GM12875 (cell line): ENCODE data around the gene B3GALT6.
A peak's percentile ranks its signal among the peaks of the same experiment; 100 is the strongest.

ENCODE experiments used
- H3K4me3 ChIP-seq: one replicate; pipeline ENCODE4 v1.5.1; 2011; ENCODE audit warnings: low read depth, low read length, control low read depth
- CTCF ChIP-seq: IDR thresholded peaks from 2 replicates; pipeline ENCODE4 v1.5.1; 2011; ENCODE audit warnings: low read depth, mild to moderate bottlenecking, control low read depth, inconsistent platforms, low read length, moderate library complexity, borderline replicate concordance; ENCODE audit not compliant: insufficient read depth

Gene B3GALT6

GRCh38 chr1:1203561-1204424, 28.2 kb upstream of the B3GALT6 start:
- no peak for TF ChIP-seq CTCF
- H3K4me3 ChIP-seq: no peak overlapping the region

- TF ChIP-seq CTCF: no peak
Measured at GRCh38 chr1:1204425-1204920, 27.6 kb upstream of the B3GALT6 start.

GRCh38 chr1:1204998-1205768, 26.9 kb upstream of the B3GALT6 start:
- TF ChIP-seq CTCF: no peak
- no peak overlapping the region for H3K4me3 ChIP-seq

More at GRCh38 chr1:1204425-1204920, 27.6 kb upstream of the B3GALT6 start:
- no peak overlapping the region for H3K4me3 ChIP-seq

- no peak for TF ChIP-seq CTCF
- peak overlapping the region; percentile 26 for H3K4me3 ChIP-seq
Measured at GRCh38 chr1:1205769-1206375, 26.2 kb upstream of the B3GALT6 start.

GRCh38 chr1:1206376-1206965, 25.6 kb upstream of the B3GALT6 start, which contains the start of gene TNFRSF18:
Gene TNFRSF18 (minus strand): TSS chr1:1206592. CDS start chr1:1206571, 21 bp downstream.
- H3K4me3 ChIP-seq: peak within 1 kb of the TSS; percentile 26
- no peak for TF ChIP-seq CTCF

- no peak overlapping the region for H3K4me3 ChIP-seq
- peak; percentile 7; the same call in 1 of the 2 replicates for TF ChIP-seq CTCF
Measured at GRCh38 chr1:1206966-1207531, 25.0 kb upstream of the B3GALT6 start.
